ENCODE measurements around the gene UBE2L3. TPM values are rescaled to one million over a fixed set of nuclear protein-coding genes. Genes with fewer than 3 reads are reported as not detected.
"Not testable (repeated sequence)": the region's sequence is repeated elsewhere in the genome, so short reads cannot be mapped to it uniquely, and the experiment has no call there.

UBE2L3 gene
- total RNA-seq, 8 experiments from 2014 or later, result 35.6 to 71.1 (median 54.1) TPM

DNA sequence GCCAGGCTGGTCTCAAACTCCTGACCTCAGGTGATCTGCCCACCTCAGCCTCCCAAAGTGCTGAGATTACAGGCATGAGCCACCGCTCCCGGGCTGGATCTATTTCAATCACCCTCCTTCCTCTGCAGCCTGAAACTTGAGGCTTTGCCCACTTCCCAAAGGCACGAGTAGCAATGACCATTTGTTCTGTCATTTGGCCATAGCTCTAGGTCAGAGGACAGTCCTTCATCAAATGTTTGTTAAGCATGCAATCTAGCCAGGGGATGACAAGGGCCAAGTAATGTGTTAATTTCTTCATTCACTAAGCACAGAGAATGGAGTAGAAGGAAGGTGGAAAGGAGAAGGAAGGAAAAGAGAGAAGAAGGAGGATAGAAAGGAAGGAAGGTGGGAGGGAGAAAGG lies 6.9 kb upstream of the UBE2L3 start:
- WGBS, 10 experiments, result no CpG with 5 or more reads among the region's 3 CpGs
- H3K4me1 ChIP-seq (replicated peaks in 1 of 2); H3K4me3 ChIP-seq; ATAC-seq (replicated peaks in 6 of 8); H3K27ac ChIP-seq; in situ Hi-C loops (cut with MboI; ENCODE audit: low pct_unique_long_range_greater_than_20kb in 2 of 9, low sequenced_read_pairs in 9 of 9, unreplicated experiment in 9 of 9): not testable (repeated sequence)

DNA sequence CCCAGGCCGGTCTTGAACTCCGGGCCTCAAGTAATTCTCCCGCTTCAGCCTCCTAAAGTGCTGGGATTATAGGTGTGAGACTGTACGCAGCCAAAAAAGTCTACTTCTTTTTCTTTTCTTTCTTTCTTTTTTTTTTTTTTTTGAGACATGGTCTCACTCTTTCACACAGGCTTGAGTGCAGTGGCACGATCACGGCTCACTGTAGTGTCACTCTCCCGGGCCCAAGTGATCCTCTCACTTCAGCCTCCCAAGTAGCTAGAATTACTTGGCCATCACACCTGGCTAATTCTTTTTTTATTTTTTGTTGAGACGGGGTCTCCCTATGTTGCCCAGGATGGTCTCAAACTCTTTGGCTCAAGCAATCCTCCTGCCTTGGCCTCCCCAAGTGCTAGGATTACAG lies 3.6 kb upstream of the UBE2L3 start:
- 72 to 100% (median 93%) methylated on average over 2 to 8 of the region's 8 CpGs; no CpG with 5 or more reads in 2 of the 10 experiments for WGBS, 10 experiments
- in situ Hi-C loops (cut with MboI; ENCODE audit: low pct_unique_long_range_greater_than_20kb in 2 of 9, low sequenced_read_pairs in 9 of 9, unreplicated experiment in 9 of 9), result no loop called here
- ATAC-seq (replicated peaks in 6 of 8), result no peak
- H3K27ac ChIP-seq, result peak overlapping the region in 1 of 2 donors; percentile 26
- peaks cover under 1 to 1% of the 10 kb centered on the region in 2 donors for H3K4me1 ChIP-seq (replicated peaks in 1 of 2)
- no peak overlapping the region for H3K4me3 ChIP-seq

DNA sequence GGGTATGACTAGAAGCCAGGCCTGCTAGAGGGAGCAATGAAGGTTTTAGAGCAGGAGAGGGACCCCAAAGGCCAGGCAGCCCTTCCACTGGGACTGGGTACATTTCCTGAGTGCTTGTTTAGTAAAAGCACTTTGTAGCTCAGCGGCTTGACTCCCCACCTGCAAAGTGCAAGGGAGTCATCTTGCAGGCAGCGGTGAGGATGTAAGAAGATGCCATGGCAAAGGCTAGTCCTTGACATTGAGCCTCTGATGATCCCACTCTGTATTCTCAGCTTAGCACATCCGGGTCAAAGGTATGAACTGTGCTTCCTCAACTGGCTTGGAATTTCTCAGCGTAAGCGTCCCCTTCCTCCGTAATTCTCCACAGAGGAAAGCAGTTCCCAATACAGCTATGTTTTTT lies 3.1 kb upstream of the UBE2L3 start:
- in situ Hi-C loops (cut with MboI; ENCODE audit: low pct_unique_long_range_greater_than_20kb in 2 of 9, low sequenced_read_pairs in 9 of 9, unreplicated experiment in 9 of 9), result no loop called here
- whole genome bisulfite sequencing, 10 experiments, result 70 to 100% (median 92%) methylated on average over 1 to 4 of the region's 6 CpGs; no CpG with 5 or more reads in 5 of the 10 experiments

DNA sequence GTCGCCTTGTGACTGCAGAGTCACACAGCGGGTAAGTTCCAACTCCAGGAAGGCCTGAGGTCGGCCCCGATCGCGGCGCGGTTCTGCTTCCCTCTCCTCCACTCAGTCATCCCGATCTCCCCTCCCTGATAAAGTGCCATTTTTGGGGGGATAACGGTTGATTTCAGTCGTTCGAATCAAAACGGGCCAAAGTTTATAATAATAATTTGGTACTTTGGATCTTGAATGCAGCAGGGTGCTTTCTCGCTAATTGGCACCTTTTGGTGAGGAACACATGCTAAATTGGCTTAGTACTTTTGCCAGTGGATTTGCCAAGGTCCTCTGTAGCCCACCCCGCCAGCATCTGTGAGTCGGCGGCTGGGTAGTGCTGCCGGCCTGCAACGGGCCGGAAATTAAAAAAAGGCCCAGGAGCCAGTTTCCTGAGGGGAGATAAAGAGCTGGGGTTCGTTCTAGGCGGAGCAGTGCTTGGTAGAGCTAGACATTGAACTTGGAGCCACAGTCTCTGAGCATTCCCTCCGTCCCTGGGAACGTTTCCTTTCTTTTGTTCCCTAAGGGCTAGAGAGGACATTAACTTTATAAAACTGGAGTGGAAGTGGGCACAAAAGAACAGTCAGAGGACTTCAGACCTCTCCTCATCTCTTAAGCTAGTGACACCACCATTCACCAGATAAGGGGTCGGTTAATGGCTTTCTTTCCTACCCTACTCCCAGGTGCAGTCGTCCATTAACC lies 997 bp downstream of the UBE2L3 start:
- in situ Hi-C loops (cut with MboI; ENCODE audit: low pct_unique_long_range_greater_than_20kb in 2 of 9, low sequenced_read_pairs in 9 of 9, unreplicated experiment in 9 of 9), result no loop called here
- 0 to 40% (median 1%) methylated on average over 1 to 17 of the region's 26 CpGs for WGBS, 10 experiments
- ATAC-seq (replicated peaks in 6 of 8), result peak; percentile 22 to 54 (median 41)

More for the DNA sequence above, 3.1 kb upstream of the UBE2L3 start:
- H3K4me3 ChIP-seq, result no peak overlapping the region
- H3K4me1 ChIP-seq (replicated peaks in 1 of 2), result peaks cover 5 to 6% of the 10 kb centered on the region in 2 donors
- ATAC-seq (replicated peaks in 6 of 8), result no peak
- H3K27ac ChIP-seq, result no peak overlapping the region

DNA sequence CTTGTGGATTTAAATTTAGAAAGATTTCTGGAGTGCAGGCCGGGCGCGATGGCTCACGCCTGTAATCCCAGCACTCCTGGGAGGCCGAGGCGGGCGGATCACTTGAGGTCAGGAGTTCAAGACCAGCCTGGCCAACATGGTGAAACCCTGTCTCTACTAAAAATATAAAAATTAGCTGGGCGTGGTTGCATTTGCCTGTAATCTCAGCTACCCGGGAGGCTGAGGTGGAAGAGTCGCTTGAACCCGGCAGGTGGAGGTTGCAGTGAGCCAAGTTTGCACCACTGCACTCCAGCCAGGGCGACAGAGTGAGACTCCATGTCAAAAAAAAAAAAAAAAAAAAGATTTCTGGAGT lies 1.5 kb downstream of the UBE2L3 start:
- WGBS, 10 experiments, result 0 to 60% (median 40%) methylated on average over 1 to 9 of the region's 12 CpGs; no CpG with 5 or more reads in 3 of the 10 experiments
- H3K4me3 ChIP-seq, result peak overlapping the region; percentile 69 to 96 (median 85)
- ATAC-seq (replicated peaks in 6 of 8); H3K27ac ChIP-seq; in situ Hi-C loops (cut with MboI; ENCODE audit: low pct_unique_long_range_greater_than_20kb in 2 of 9, low sequenced_read_pairs in 9 of 9, unreplicated experiment in 9 of 9): not testable (repeated sequence)
- H3K4me1 ChIP-seq (replicated peaks in 1 of 2), result peaks cover 16 to 19% of the 10 kb centered on the region in 2 donors

More for the DNA sequence above, 997 bp downstream of the UBE2L3 start:
- H3K4me1 ChIP-seq (replicated peaks in 1 of 2), result peaks cover 16 to 19% of the 10 kb centered on the region in 2 donors
- H3K27ac ChIP-seq, result peak overlapping the region; percentile 86 to 93
- H3K4me3 ChIP-seq, result peak overlapping the region; percentile 69 to 96 (median 85)

DNA sequence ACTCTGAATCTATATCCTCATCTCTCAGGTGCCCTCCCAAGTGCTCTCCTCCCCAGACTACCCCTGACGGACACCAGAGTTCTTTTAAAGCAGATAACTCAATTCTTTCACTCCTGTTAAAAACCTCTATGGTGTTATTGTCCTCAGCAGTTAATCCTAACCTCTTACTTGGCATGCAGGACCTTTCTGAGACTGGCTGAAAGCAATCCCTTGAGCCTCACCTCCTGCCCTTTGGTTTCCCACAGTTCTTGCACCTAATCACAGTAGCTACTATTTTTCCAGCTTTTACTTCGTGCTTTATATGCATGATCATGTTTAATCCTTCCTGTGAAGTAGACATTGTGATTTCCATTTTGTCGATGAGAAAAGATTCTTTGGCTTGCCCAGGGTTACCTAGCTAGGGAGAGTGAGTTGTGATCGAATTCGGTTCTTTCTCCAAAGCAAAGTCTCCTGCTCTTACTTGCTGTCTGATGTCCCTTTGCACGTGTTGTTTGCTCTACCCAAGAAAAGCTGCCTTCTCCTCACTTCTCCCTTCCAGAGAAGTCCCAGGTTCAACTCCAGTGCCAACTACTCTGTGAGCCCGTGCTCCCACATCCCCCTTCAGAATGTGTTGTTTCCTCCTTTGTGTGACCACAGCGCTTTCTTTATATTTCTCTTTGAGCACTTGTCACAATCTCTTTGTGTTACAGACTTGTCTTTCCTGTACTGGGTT lies 2.1 kb downstream of the UBE2L3 start:
- Histone ChIP-seq H3K4me1 (replicated peaks in 1 of 2) (peaks cover 16 to 19% of the 10 kb centered on the region in 2 donors), H3K27ac (no peak overlapping the region), H3K4me3 (peak overlapping the region in 4 of 5 donors; percentile 69 to 96 (median 78))
- ATAC-seq (replicated peaks in 6 of 8), result no peak
- in situ Hi-C loops (cut with MboI; ENCODE audit: low pct_unique_long_range_greater_than_20kb in 2 of 9, low sequenced_read_pairs in 9 of 9, unreplicated experiment in 9 of 9), result no loop called here
- WGBS, 10 experiments, result 44 to 83% (median 71%) methylated on average over 1 to 7 of the region's 8 CpGs; no CpG with 5 or more reads in 1 of the 10 experiments

DNA sequence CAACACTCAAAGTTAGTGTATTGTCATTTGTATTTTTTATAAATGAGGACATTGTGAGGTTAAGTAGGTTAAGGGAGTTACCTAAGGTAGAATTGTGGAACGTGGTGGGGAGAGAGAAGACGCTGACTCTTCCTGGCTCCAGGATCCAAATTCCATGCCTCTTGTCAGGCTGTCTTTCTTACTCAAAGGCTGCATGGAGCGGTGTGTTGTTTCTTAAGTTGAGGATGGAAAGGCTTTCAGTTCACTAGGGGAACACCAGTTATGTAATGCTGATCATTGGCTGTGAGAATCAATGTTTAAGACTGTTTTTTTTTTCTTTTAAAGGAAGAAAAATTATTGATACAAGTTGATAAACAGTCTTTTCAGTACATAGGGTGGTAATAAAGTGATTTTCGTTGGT lies 2.9 kb downstream of the UBE2L3 start:
- no peak for ATAC-seq (replicated peaks in 6 of 8)
- H3K4me1 ChIP-seq (replicated peaks in 1 of 2), result peaks cover 16 to 19% of the 10 kb centered on the region in 2 donors
- in situ Hi-C loops (cut with MboI; ENCODE audit: low pct_unique_long_range_greater_than_20kb in 2 of 9, low sequenced_read_pairs in 9 of 9, unreplicated experiment in 9 of 9), result no loop called here
- WGBS, 10 experiments, result 38 to 83% (median 67%) methylated on average over 1 to 4 of the region's 4 CpGs; no CpG with 5 or more reads in 2 of the 10 experiments
- H3K27ac ChIP-seq, result no peak overlapping the region
- H3K4me3 ChIP-seq, result no peak overlapping the region

DNA sequence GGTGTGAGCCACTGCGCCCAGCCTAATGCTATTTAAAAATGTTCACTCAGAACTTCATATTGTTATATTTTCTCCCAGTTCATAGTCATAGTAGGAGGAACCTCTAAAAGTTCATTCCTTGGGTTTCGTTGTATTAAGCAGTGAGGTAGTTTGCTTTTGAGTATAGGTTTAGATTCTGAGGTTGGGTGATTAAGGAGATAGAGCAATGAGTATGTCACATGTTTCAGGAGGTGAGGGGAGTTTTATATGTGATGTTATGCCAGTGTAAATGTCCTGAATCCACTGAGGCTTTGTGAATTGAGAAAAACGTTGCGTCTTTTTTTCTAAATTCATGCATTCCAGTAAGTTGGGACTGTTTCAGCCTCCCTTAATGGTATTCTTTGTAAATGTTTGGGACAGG lies 4.2 kb downstream of the UBE2L3 start:
- H3K27ac ChIP-seq, result no peak overlapping the region
- no peak for ATAC-seq (replicated peaks in 6 of 8)
- 71 to 100% (median 97%) methylated on average over 1 to 4 of the region's 4 CpGs; no CpG with 5 or more reads in 2 of the 10 experiments for WGBS, 10 experiments
- H3K4me3 ChIP-seq, result no peak overlapping the region
- in situ Hi-C loops (cut with MboI; ENCODE audit: low pct_unique_long_range_greater_than_20kb in 2 of 9, low sequenced_read_pairs in 9 of 9, unreplicated experiment in 9 of 9), result no loop called here
- H3K4me1 ChIP-seq (replicated peaks in 1 of 2), result peaks cover 16 to 19% of the 10 kb centered on the region in 2 donors

DNA sequence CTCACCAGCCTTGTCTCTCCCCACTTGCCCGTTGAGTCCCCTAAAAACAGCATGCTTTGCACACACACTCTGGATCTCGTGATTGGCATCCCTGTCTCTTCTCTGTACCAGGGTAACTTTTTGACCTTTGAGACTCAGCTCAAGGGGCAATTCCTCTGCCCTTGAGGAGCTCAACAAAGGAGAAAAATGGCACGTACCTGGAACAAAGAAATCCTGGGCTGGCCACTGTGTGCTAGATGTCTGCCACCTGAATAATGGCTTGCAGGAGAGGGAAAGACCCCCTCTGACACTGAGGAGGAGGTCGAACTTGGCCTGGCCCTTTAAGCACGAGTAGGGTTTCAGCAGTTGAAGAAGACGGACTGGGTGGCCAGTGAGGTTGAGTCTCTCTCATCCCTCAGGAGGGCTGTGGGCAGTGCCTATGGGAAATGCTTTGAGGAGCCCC lies 5.8 kb downstream of the UBE2L3 start:
- Histone ChIP-seq H3K27ac (peak overlapping the region in 1 of 2 donors; percentile 30), H3K4me1 (replicated peaks in 1 of 2) (peaks cover 16 to 19% of the 10 kb centered on the region in 2 donors), H3K4me3 (no peak overlapping the region)
- in situ Hi-C loops (cut with MboI; ENCODE audit: low pct_unique_long_range_greater_than_20kb in 2 of 9, low sequenced_read_pairs in 9 of 9, unreplicated experiment in 9 of 9), result no loop called here
- ATAC-seq (replicated peaks in 6 of 8), result no peak
- WGBS, 10 experiments, result 57 to 75% (median 68%) methylated on average over 1 to 6 of the region's 6 CpGs; no CpG with 5 or more reads in 4 of the 10 experiments

DNA sequence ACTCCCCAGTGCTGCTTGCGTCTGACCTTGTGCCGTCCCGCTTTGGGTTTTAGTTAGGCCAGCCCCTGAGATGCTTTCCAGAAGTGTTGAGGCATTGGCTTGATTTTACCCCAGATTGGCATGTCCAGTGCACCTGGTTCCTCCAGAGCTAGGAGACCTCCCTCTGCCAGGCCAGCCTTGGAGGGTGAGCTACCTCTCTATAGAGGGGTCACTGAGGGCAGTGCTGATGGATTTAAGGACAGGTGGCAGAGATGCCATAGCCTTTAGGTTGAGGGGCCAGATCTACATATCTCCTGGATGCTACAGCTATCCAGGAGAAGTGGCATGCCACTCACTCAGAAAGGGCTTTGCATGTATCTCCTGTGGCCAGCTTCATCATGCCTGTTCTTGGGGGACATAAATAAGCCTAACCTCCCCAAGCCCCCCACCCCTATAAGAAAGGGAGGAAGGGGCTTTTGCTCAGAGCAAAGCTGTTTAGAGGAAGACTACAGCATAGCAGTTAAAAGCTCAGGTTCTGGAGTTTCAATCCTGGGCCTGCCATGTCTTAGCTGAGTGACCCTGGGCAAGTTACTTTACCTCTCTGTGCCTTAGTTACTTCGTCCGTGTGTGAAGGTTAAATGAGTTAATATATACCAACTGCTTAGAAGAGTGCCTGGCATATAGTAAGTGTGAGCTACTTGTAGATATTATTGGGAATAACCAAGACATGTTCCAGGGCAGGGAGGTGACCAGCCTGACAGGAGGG lies 6.4 kb downstream of the UBE2L3 start:
- Histone ChIP-seq H3K4me3 (no peak overlapping the region), H3K27ac (peak overlapping the region in 1 of 2 donors; percentile 63), H3K4me1 (replicated peaks in 1 of 2) (peaks cover 15 to 18% of the 10 kb centered on the region in 2 donors)
- no peak for ATAC-seq (replicated peaks in 6 of 8)
- in situ Hi-C loops (cut with MboI; ENCODE audit: low pct_unique_long_range_greater_than_20kb in 2 of 9, low sequenced_read_pairs in 9 of 9, unreplicated experiment in 9 of 9), result no loop called here
- 92 to 100% (median 98%) methylated on average over 1 to 3 of the region's 5 CpGs; no CpG with 5 or more reads in 6 of the 10 experiments for WGBS, 10 experiments

DNA sequence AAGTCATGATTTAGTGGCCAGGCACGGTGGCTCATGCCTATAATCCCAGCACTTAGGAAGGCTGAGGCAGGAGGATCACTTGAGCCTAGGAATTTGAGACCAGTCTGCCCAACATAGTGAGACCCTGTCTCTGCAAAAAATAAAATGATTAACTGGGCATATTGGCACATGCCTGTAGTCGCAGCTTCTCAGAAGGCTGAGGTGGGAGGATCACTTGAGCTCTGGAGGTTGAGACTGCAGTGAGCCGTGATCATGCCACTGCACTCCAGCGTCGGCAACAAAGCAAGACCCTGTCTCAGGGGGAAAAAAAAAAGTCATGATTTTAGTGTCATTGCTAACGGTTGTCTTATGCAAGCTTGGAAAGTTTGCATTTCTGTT lies 11.9 kb downstream of the UBE2L3 start:
- WGBS, 10 experiments, result 40 to 94% (median 74%) methylated on average over 1 to 6 of the region's 6 CpGs; no CpG with 5 or more reads in 3 of the 10 experiments
- H3K4me1 ChIP-seq (replicated peaks in 1 of 2), result peaks cover 0 to 5% of the 10 kb centered on the region in 2 donors
- H3K27ac ChIP-seq, result peak overlapping the region in 1 of 2 donors; percentile 16
- ATAC-seq (replicated peaks in 6 of 8), result no peak
- H3K4me3 ChIP-seq, result no peak overlapping the region
- in situ Hi-C loops (cut with MboI; ENCODE audit: low pct_unique_long_range_greater_than_20kb in 2 of 9, low sequenced_read_pairs in 9 of 9, unreplicated experiment in 9 of 9), result loop anchor here in 1 of 9 experiments (25.0 kb wide), 1 partner anchor 108 kb away; no protein-coding TSS in a partner anchor

DNA sequence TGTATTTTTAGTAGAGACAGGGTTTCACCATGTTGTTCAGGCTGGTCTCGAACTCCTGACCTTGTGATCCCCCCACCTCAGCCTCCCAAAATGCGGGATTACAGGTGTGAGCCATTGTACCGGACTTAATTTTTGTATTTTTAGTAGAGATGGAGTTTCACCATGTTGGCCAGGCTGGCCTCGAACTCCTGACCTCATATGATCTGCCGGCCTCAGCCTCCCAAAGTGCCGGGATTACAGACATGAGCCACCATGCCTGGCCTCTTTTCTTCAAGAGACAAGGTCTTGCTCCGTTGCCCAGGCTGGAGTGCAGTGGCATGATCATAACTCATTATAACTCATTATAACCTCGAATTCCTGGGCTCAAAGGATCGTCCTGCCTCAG lies 13.1 kb downstream of the UBE2L3 start:
- H3K4me1 ChIP-seq (replicated peaks in 1 of 2); ATAC-seq (replicated peaks in 6 of 8); H3K4me3 ChIP-seq: not testable (repeated sequence)
- H3K27ac ChIP-seq, result peak overlapping the region in 1 of 2 donors; percentile 51
- in situ Hi-C loops (cut with MboI; ENCODE audit: low pct_unique_long_range_greater_than_20kb in 2 of 9, low sequenced_read_pairs in 9 of 9, unreplicated experiment in 9 of 9), result loop anchor here in 1 of 9 experiments (25.0 kb wide), 1 partner anchor 107 kb away; no protein-coding TSS in a partner anchor
- 80 to 100% (median 92%) methylated on average over 1 to 9 of the region's 9 CpGs; no CpG with 5 or more reads in 2 of the 10 experiments for WGBS, 10 experiments
